AG10803 (cell line): ENCODE data around the gene RTN1.

Experiments used
- DNase-seq: peaks from one replicate; pipeline ENCODE4 v3.0.0; 2010; ENCODE audit warnings: low read depth
- H3K4me3 ChIP-seq: 2 replicates; pipeline ENCODE4 v1.5.1; 2011; ENCODE audit warnings: mild to moderate bottlenecking, low read length, control low read depth
- TF ChIP-seq, protein P1 (sequence below): conservative IDR thresholded peaks from 2 replicates; pipeline ENCODE4 v1.5.1; 2011; ENCODE audit warnings: mild to moderate bottlenecking, low read length, control low read depth, inconsistent platforms

The RTN1 gene

DNA sequence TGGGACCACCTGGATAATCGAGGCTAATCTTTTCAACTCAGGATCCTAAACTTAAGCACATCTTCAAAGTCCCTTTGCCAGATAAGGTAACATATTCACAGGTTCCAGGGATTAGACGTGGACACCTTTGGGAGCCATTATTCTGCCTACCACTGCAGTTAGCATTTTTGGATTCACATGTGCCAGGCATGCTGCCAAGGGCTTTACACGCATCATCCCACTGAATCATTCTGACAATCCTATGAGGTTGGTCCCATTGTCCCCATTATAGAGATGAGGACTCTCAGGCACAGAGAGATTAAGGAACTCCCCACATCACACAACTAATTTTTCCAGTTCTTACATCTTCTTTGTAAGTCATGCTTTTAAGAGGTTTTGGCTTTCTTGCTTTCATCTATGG lies 34.5 kb downstream of the RTN1 start:
- H3K4me3 ChIP-seq = no peak overlapping the region
- TF ChIP-seq, protein P1, sequence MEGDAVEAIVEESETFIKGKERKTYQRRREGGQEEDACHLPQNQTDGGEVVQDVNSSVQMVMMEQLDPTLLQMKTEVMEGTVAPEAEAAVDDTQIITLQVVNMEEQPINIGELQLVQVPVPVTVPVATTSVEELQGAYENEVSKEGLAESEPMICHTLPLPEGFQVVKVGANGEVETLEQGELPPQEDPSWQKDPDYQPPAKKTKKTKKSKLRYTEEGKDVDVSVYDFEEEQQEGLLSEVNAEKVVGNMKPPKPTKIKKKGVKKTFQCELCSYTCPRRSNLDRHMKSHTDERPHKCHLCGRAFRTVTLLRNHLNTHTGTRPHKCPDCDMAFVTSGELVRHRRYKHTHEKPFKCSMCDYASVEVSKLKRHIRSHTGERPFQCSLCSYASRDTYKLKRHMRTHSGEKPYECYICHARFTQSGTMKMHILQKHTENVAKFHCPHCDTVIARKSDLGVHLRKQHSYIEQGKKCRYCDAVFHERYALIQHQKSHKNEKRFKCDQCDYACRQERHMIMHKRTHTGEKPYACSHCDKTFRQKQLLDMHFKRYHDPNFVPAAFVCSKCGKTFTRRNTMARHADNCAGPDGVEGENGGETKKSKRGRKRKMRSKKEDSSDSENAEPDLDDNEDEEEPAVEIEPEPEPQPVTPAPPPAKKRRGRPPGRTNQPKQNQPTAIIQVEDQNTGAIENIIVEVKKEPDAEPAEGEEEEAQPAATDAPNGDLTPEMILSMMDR = no peak
- no peak for DNase-seq

- DNase-seq = no peak
- no peak overlapping the region for H3K4me3 ChIP-seq
- TF ChIP-seq, protein P1 = no peak
Measured at GRCh38 chr14:59832653-59833294, 37.8 kb downstream of the RTN1 start.

DNA sequence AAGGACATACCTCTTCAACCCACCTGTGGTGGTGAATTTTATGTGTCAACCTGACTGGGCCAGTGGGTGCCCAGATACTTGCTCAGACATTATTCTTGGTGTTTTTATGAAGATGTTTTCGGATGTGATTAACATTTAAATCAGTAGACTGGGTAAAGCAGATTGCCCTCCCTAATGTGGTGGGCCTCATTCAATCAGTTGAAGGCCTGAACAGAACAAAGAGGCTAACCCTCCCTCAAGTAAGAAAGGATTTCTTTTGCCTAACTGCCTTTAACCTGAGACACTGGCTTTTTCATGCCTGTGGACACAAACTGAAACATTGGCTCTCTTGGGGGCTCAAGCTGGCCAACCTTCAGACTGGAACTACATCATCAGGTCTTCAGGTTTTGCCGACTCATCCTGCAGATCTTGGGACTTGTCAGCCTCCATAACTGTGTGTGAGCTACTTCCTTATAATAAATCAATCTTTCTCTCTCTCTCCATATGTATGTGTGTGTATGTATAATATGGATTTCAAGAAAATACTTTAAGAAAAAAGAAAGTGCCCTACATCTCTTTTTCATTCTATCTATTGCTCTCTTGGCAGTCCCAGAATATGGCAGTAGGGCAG lies 39.4 kb downstream of the RTN1 start:
- H3K4me3 ChIP-seq = no peak overlapping the region
- DNase-seq = no peak
- TF ChIP-seq, protein P1 = no peak

- no peak for DNase-seq
- TF ChIP-seq, protein P1 = no peak
- H3K4me3 ChIP-seq = no peak overlapping the region
Measured at GRCh38 chr14:59830338-59830734, 40.2 kb downstream of the RTN1 start.

DNA sequence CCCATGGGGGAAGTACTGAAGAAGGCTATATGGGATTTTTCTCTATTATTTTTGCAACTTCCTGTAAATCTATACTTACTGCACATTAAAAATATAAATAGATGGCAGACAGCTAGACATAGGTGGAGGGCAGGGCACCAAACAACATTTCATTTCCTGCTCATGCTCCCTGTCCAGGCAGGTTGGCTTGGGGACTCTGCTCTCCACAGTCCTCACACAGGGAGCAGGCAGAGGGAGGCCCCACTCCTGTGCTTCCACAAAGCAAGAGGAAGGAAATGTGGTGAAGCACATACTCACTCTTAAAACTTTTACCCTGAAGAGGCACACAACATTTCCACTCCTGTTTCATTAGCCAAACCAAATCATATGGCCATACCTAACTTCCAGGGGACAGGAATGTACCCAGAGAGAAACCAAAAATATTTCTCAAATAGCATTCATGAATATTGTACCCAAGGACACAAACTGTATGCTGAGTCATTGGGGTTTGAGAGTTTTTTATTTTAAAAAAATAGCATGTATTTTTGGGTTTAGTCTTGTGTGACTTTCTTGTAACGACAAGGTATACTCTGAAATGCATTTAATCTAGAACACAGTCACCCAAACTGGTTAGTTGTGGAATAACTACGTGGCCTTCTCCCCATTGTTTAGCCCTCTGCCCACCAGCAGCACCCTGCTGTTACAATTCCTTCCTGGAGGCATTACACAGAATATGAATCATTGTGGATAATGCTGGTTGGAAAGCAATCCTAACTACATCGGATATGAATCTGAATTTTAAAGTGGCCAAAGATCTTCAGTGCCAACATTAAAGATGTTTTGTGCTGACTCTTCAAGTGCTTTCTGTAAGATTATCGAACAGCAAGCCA lies 40.9 kb downstream of the RTN1 start:
- TF ChIP-seq, protein P1 = no peak
- no peak overlapping the region for H3K4me3 ChIP-seq
- DNase-seq = peak; percentile 0

DNA sequence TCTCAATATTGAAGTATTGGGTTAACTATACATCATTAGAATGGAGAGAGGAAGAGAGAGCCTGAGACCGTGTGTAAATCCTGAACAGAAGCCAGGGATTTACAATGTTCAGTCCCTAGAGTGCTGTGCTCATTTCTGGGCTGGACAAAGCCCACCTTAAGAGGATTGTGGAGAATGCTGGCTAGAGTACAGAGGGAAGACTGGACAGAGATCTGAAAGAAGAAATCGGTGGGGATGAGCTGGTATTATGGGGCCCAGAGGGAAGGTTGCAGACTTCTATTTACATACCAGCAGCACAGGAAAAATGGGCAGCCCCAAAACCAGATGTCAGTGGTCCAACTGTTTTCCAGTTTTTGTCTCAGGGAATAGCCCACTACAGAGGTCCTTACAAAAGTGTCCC lies 42.3 kb downstream of the RTN1 start:
- no peak for DNase-seq
- TF ChIP-seq, protein P1 = no peak
- no peak overlapping the region for H3K4me3 ChIP-seq
